NT2/D1 (cell line): ENCODE measurements around the gene ANO1.

Experiments used
- DNase-seq: peaks from one replicate; pipeline ENCODE4 v3.0.0-alpha.2; 2011; ENCODE audit warnings: low read depth, low spot score
- H3K27me3 ChIP-seq: 2 replicates; pipeline ENCODE4 v1.6.0; 2011; ENCODE audit warnings: mild to moderate bottlenecking; ENCODE audit not compliant: insufficient read length, insufficient read depth
- H3K36me3 ChIP-seq: 2 replicates; pipeline ENCODE4 v1.6.1; 2011; ENCODE audit warnings: mild to moderate bottlenecking, low read length, mixed read lengths; ENCODE audit not compliant: insufficient read depth, insufficient read length
- H3K4me1 ChIP-seq: 2 replicates; pipeline ENCODE4 v1.5.1; 2011; ENCODE audit not compliant: insufficient read depth, insufficient read length
- H3K4me3 ChIP-seq: 2 replicates; pipeline ENCODE4 v1.5.1; 2011; ENCODE audit warnings: low read depth; ENCODE audit not compliant: insufficient read length
- H3K9ac ChIP-seq: 2 replicates; pipeline ENCODE4 v1.6.0; 2011; ENCODE audit warnings: low read depth; ENCODE audit not compliant: insufficient read length
- H3K9me3 ChIP-seq: 2 replicates; pipeline ENCODE4 v1.5.1; 2011; ENCODE audit warnings: mild to moderate bottlenecking, low read length; ENCODE audit not compliant: insufficient read depth
- SUZ12 ChIP-seq: IDR thresholded peaks from 2 replicates; pipeline ENCODE4 v1.6.1; 2011; ENCODE audit not compliant: insufficient read length, insufficient read depth; ENCODE audit errors: extremely low read depth
- YY1 ChIP-seq: IDR thresholded peaks from 2 replicates; pipeline ENCODE4 v1.6.1; 2011; ENCODE audit not compliant: insufficient read length, insufficient read depth
- ZNF274 ChIP-seq: IDR thresholded peaks from 2 replicates; pipeline ENCODE4 v1.6.1; 2011; ENCODE audit warnings: mild to moderate bottlenecking, low read depth, low read length

ANO1 gene

DNA sequence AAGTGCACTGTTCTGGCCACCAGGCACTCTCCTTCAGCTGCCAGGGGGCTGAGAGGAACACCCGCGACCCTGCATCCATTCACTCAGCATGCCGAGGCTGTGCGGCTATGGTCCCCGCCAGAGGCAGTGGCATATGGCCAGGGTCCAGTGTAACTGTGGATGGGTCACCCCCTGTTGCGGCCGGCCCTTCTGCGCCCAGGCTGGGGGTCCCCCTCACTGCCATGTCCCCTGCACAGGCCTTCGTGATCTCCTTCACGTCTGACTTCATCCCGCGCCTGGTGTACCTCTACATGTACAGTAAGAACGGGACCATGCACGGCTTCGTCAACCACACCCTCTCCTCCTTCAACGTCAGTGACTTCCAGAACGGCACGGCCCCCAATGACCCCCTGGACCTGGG lies 104.1 kb downstream of the ANO1 start:
- Histone ChIP-seq H3K9me3 (no peaks in the 10 kb centered on the region), H3K4me3 (no peak overlapping the region), H3K27me3 (peaks cover 9% of the 10 kb centered on the region), H3K36me3 (no peaks in the 10 kb centered on the region), H3K4me1 (peaks cover 5% of the 10 kb centered on the region), H3K9ac (no peak overlapping the region)
- no peak for DNase-seq
- TF ChIP-seq YY1 = no peak
- TF ChIP-seq SUZ12 = no peak
- no peak for TF ChIP-seq ZNF274

DNA sequence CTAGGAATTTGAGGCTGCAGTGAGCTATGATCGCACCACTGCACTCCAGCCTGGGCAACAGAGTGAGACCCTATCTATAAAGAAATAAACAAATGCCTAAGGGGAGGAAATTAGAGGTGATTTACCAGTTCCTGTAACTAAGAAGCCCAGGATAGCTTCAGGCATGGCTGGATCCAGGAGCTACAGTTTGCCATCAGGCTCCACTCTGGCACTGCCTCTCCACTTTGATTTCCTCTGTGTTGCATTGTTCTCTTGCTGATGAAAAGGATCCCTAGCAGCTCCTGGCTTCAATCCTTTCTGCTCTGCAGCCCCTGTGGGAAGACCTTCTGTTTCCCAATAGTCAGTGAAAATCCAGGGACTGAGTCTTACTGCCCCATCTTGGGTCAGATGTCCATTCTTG lies 104.9 kb downstream of the ANO1 start:
- Histone ChIP-seq H3K9me3 (no peaks in the 10 kb centered on the region), H3K9ac (no peak overlapping the region), H3K4me1 (peaks cover 5% of the 10 kb centered on the region), H3K36me3 (no peaks in the 10 kb centered on the region), H3K27me3 (peaks cover 9% of the 10 kb centered on the region), H3K4me3 (no peak overlapping the region)
- no peak for TF ChIP-seq YY1
- TF ChIP-seq ZNF274 = no peak
- TF ChIP-seq SUZ12 = no peak
- DNase-seq = no peak

GRCh38 chr11:70183483-70184176 lies 105.5 kb downstream of the ANO1 start:
- no peak for DNase-seq
- Histone ChIP-seq H3K27me3 (peaks cover 9% of the 10 kb centered on the region), H3K36me3 (no peaks in the 10 kb centered on the region), H3K4me3 (no peak overlapping the region), H3K9me3 (no peaks in the 10 kb centered on the region), H3K9ac (no peak overlapping the region), H3K4me1 (peaks cover 5% of the 10 kb centered on the region)
- TF ChIP-seq SUZ12 = no peak
- TF ChIP-seq YY1 = no peak
- TF ChIP-seq ZNF274 = no peak

DNA sequence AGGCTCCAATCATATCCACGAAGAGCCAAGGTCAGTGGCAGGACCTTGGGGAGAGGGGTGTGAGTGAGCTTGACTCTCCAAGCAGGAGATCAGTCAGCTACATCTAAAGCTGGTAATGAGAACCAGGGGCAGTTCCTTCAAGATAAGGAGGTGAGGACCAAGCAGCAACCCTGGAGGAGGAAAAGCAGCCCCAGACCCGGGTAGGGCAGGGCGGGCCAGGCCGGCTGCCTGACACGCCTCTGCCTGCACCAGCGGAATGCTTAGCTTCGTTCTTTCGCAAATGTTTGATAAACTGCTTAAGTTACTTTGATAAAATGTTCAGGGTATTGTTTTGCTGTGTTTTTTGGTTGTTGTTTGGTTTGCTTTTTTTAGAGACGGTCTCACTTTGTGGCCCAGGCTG lies 106.3 kb downstream of the ANO1 start:
- no peaks in the 10 kb centered on the region for H3K36me3 ChIP-seq
- H3K9me3 ChIP-seq = no peaks in the 10 kb centered on the region
- peaks cover 5% of the 10 kb centered on the region for H3K4me1 ChIP-seq
- H3K27me3 ChIP-seq = peaks cover 9% of the 10 kb centered on the region
- H3K9ac ChIP-seq = no peak overlapping the region
- H3K4me3 ChIP-seq = no peak overlapping the region
- TF ChIP-seq SUZ12 (no peak), ZNF274 (no peak), YY1 (no peak)
- DNase-seq = no peak

- Histone ChIP-seq H3K36me3 (no peaks in the 10 kb centered on the region), H3K27me3 (peaks cover 6% of the 10 kb centered on the region), H3K4me3 (no peak overlapping the region), H3K9ac (no peak overlapping the region), H3K4me1 (peaks cover 5% of the 10 kb centered on the region), H3K9me3 (no peaks in the 10 kb centered on the region)
- no peak for TF ChIP-seq ZNF274
- no peak for TF ChIP-seq SUZ12
- TF ChIP-seq YY1 = no peak
- no peak for DNase-seq
These were observed 107.4 kb downstream of the ANO1 start for GRCh38 chr11:70185348-70186055.

DNA sequence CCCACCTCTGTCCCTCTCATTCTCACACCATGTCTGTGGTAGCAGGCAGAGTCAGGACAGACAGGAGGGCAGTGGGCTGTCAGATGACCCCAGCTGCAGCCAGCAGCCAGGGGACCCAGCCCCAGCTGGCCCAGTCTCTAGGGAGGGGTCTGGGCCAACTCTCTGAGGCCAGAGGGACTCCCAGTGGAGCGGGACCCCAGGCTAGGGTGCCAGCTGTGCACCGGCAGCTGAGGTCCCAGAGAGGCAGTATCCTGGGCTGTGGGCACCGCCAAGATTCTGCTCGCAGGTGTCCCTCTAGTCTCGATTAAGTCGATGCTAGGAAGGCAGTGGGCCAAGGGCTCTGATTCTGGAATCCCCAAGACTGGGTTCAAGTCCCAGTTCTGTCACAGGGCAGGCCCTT lies 108.3 kb downstream of the ANO1 start:
- no peak for DNase-seq
- H3K9ac ChIP-seq = no peak overlapping the region
- no peaks in the 10 kb centered on the region for H3K9me3 ChIP-seq
- no peaks in the 10 kb centered on the region for H3K4me1 ChIP-seq
- H3K27me3 ChIP-seq = peaks cover 4% of the 10 kb centered on the region
- H3K36me3 ChIP-seq = no peaks in the 10 kb centered on the region
- H3K4me3 ChIP-seq = no peak overlapping the region
- no peak for TF ChIP-seq YY1
- TF ChIP-seq ZNF274 = no peak
- no peak for TF ChIP-seq SUZ12

DNA sequence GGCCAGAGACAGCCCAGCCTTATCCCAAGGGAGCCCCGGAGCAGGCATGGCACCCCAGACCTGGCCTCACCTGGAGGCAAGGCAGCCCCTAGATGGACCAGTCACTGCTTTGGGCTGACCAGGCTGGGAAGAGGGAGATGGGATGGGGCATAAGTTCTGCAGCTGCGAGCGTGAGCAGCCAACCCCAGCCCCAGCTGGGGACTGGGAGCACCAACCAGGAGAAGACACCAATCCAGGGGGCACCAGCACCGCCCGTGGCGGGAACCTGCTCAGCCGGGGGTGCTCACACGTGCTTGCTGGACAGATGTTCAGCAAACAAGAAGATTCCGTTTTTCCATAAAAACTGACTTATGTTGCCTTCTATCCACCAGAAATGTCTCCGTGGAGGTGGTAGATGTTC lies 108.8 kb downstream of the ANO1 start:
- no peak for DNase-seq
- Histone ChIP-seq H3K27me3 (peaks cover 4% of the 10 kb centered on the region), H3K36me3 (no peaks in the 10 kb centered on the region), H3K9ac (no peak overlapping the region), H3K9me3 (no peaks in the 10 kb centered on the region), H3K4me1 (no peaks in the 10 kb centered on the region), H3K4me3 (no peak overlapping the region)
- TF ChIP-seq YY1 = no peak
- TF ChIP-seq ZNF274 = no peak
- no peak for TF ChIP-seq SUZ12
